NCI-H1092 treated with DMSO at 0.1 percent for 48 hours (cell line): ENCODE data around the gene DLX2.

Experiments
- DNase-seq: peaks from one replicate; lab custom pipeline; 2025; lab: John Stamatoyannopoulos, UW

DLX2 gene

DNA sequence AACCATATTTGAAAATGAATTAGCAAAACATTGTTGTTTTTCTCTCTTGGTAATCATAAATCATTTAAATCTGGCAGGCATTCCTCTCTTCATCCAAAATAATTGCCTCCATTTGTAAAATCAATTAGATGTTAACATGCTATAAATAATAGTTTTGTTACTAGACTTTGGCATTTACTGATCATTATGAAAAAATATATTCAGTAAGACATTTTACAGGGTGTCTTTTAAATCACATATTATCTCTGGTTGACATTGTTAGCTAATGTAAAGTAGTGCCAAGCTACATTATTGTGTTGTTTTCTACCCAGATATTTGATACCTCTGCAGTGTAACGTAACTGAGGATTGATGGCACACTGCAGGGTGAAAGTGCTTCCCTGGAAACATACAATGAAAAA, 49.2 kb downstream of the DLX2 start:
- DNase-seq = no peak

DNA sequence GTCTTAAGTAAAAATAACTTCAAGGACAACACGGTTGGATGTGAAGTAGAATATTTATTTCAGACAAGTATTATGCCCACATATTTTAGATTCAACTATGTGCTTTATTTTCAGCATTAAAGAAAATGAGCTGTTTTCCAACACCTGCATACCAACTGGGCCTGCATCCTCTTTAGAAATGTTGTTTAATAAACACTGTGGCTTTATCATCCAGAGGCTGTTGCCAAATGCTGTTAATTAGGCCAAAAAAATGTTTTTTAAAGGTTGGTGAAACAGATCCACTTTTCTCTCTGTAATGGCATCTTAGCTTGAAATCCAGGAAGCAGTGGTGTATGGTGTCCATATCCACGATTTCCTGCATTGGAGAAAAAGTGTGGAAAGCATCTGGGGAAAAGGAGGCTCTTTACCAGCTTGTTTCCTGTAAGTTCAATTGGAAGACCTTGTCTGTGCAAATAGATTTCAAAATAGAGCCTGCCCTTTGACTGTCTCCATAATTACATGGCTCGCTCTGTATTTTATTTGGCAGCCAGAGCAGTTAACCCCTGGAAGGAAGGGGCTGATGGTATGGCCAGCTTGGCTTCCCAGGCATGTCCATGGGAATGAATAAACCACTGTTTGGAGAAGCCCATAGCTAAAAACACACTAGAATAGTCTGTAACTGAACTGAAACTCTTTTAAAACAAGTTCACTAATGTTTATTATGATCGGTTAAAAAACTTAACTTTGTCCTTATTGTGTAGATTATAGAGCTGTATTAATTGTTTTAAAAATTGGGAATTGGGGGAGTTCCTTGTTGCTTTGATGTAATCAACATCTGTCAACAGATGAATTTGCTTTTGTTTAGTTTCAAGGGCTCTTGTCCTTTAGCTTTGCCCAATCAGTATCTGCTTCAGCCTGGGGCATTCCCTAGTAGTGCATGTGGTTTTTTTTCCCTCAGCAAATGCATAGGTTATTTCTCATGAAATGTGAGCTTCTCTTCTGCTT, 50.4 kb downstream of the DLX2 start:
- DNase-seq = peak; percentile 62

DNA sequence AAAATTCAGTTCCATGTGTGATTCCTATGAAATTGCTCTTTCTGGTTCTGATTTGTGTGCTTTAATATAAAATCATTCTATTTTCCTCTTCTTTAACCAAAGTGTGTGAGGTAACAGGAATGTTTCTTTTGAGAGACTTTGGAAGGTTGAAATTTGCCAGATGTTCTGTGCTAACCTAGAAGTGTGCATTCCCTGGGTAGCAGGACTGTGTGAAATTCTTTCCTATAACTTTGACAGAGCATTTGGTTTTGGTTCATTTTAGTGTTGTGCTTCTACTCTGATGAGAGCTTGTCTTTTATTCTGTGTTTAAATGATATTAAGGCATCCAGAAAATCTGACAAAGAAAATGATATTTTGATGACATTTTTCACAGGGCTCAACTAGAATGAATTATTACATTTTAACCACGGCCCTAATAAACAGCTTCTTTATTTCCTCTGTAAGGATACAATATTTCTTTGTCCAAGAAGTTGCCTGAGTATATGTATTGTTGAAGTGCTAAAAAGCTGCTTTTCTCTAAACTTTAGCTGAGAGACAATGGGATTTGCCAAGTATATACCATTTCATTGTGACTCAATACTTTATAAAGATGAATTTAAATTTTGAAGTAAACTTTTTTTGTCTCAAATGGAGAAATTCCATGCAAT, 52.1 kb downstream of the DLX2 start:
- DNase-seq = no peak

DNA sequence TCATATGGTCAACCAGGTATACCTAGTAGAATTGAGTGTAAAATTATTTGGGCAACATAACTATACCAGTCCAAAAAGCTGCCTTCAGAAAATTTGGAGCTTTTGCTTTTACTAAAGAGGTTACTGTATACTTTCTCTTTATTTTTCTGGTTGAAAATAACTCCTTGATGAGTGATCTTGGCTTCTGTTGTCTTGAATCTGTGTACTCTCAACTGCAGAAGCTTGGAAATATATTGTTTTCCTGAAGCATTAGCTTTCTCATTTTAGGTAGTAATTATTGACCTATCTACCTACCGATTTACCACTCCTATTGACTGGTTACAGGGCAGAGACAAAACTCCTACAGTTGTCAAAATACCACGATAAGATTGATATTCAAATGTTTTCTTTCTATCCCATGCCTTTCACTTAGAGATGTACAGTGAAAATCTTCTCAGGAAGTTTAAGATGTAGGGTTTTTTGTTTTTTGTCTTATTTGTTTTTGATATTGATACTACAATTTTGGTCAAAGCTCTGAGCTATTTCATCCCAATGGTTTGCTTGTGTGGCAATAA, 53.1 kb downstream of the DLX2 start:
- DNase-seq = no peak
